IPS-15b (cell line): Measurements from ENCODE around the gene RHOV.

Experiments used
- H3K27me3 ChIP-seq: one replicate; pipeline ENCODE4 v1.6.1; 2013; ENCODE audit warnings: low read length; ENCODE audit not compliant: control insufficient read depth, insufficient read depth
- H3K36me3 ChIP-seq: one replicate; pipeline ENCODE4 v1.6.1; 2013; ENCODE audit warnings: low read length; ENCODE audit not compliant: control insufficient read depth, insufficient read depth
- H3K4me1 ChIP-seq: one replicate; pipeline ENCODE4 v1.6.1; 2013; ENCODE audit warnings: mild to moderate bottlenecking, low read length; ENCODE audit not compliant: control insufficient read depth, insufficient read depth
- H3K4me3 ChIP-seq: one replicate; pipeline ENCODE4 v1.5.1; 2013; ENCODE audit warnings: low read depth, low read length
- H3K9ac ChIP-seq: one replicate; pipeline ENCODE4 v1.6.1; 2013; ENCODE audit warnings: low read depth, mild to moderate bottlenecking, low read length
- H3K9me3 ChIP-seq: one replicate; pipeline ENCODE4 v1.6.1; 2013; ENCODE audit warnings: mild to moderate bottlenecking, low read length; ENCODE audit not compliant: control insufficient read depth, insufficient read depth

RHOV gene

DNA sequence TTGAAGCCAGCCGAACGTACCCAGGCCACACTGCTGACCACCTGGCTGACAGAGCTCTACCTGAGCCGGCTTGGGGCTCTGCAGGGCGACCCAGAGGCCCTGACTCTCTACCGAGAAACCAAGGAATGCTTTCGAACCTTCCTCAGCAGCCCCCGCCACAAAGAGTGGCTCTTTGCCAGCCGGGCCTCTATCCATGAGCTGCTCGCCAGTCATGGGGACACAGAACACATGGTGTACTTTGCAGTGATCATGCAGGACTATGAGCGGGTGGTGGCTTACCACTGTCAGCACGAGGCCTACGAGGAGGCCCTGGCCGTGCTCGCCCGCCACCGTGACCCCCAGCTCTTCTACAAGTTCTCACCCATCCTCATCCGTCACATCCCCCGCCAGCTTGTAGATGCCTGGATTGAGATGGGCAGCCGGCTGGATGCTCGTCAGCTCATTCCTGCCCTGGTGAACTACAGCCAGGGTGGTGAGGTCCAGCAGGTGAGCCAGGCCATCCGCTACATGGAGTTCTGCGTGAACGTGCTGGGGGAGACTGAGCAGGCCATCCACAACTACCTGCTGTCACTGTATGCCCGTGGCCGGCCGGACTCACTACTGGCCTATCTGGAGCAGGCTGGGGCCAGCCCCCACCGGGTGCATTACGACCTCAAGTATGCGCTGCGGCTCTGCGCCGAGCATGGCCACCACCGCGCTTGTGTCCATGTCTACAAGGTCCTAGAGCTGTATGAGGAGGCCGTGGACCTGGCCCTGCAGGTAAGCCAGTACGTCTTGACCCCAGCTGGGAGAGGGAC, 26.4 kb upstream of the RHOV start:
- Histone ChIP-seq H3K9me3 (no peaks in the 10 kb centered on the region), H3K4me3 (no peak overlapping the region), H3K36me3 (peaks cover 55% of the 10 kb centered on the region), H3K27me3 (no peaks in the 10 kb centered on the region), H3K9ac (no peak overlapping the region), H3K4me1 (peaks cover under 1% of the 10 kb centered on the region)

GRCh38 chr15:40899536-40900207, 25.6 kb upstream of the RHOV start:
- H3K36me3 ChIP-seq: peaks cover 54% of the 10 kb centered on the region
- no peaks in the 10 kb centered on the region for H3K4me1 ChIP-seq
- no peaks in the 10 kb centered on the region for H3K27me3 ChIP-seq
- no peaks in the 10 kb centered on the region for H3K9me3 ChIP-seq
- H3K9ac ChIP-seq: no peak overlapping the region
- no peak overlapping the region for H3K4me3 ChIP-seq

- H3K4me3 ChIP-seq: peak overlapping the region; percentile 96
- peaks cover 24% of the 10 kb centered on the region for H3K36me3 ChIP-seq
- peaks cover 3% of the 10 kb centered on the region for H3K4me1 ChIP-seq
- H3K9ac ChIP-seq: peak overlapping the region; percentile 91
- H3K27me3 ChIP-seq: peaks cover 10% of the 10 kb centered on the region
- H3K9me3 ChIP-seq: no peaks in the 10 kb centered on the region
These were observed 20.8 kb upstream of the RHOV start for GRCh38 chr15:40894681-40895448.

- H3K9ac ChIP-seq: peak within 1 kb of the TSS; percentile 91
- peaks cover 3% of the 10 kb centered on the region for H3K4me1 ChIP-seq
- H3K4me3 ChIP-seq: peak within 1 kb of the TSS; percentile 96
- H3K9me3 ChIP-seq: no peaks in the 10 kb centered on the region
- H3K27me3 ChIP-seq: peaks cover 10% of the 10 kb centered on the region
- peaks cover 15% of the 10 kb centered on the region for H3K36me3 ChIP-seq
These were observed 20.0 kb upstream of the RHOV start, which contains the start of gene VPS18 for GRCh38 chr15:40893733-40894680. TSS of gene VPS18 (plus strand) at chr15:40894450. CDS start at chr15:40894769, 319 bp downstream.

GRCh38 chr15:40893019-40893670, 19.1 kb upstream of the RHOV start:
- Histone ChIP-seq H3K27me3 (peaks cover 10% of the 10 kb centered on the region), H3K4me3 (peak overlapping the region; percentile 52), H3K9ac (no peak overlapping the region), H3K4me1 (peaks cover 3% of the 10 kb centered on the region), H3K9me3 (no peaks in the 10 kb centered on the region), H3K36me3 (peaks cover 11% of the 10 kb centered on the region)

GRCh38 chr15:40892447-40893012, 18.5 kb upstream of the RHOV start:
- Histone ChIP-seq H3K4me3 (no peak overlapping the region), H3K4me1 (peaks cover 3% of the 10 kb centered on the region), H3K36me3 (peaks cover 11% of the 10 kb centered on the region), H3K9me3 (no peaks in the 10 kb centered on the region), H3K9ac (no peak overlapping the region), H3K27me3 (peaks cover 10% of the 10 kb centered on the region)

- no peaks in the 10 kb centered on the region for H3K9me3 ChIP-seq
- H3K36me3 ChIP-seq: peaks cover 11% of the 10 kb centered on the region
- peaks cover 10% of the 10 kb centered on the region for H3K27me3 ChIP-seq
- H3K4me3 ChIP-seq: no peak overlapping the region
- no peak overlapping the region for H3K9ac ChIP-seq
- H3K4me1 ChIP-seq: peaks cover 3% of the 10 kb centered on the region
These were observed 17.9 kb upstream of the RHOV start for GRCh38 chr15:40891810-40892446.

- peaks cover 6% of the 10 kb centered on the region for H3K36me3 ChIP-seq
- H3K4me1 ChIP-seq: peaks cover 3% of the 10 kb centered on the region
- no peak overlapping the region for H3K9ac ChIP-seq
These were observed 17.1 kb upstream of the RHOV start for GRCh38 chr15:40891138-40891537.

DNA sequence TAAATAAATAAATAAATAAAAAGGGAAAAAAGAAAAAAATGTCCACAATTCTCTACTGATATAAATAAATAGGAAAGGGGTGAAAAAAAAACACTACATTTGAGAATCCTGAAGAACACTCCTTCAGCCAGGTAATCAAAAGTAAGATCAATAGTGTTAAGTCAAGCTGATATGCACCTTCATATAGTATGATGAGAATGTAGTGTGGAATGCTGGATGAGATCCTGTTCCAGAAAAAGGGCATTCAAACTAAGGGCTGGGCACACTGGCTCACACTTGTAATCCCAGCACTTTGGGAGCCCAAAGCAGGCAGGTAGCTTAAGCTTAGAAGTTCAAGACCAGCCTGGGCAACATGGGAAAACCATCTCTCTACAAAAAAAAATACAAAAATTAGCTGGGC, 15.1 kb upstream of the RHOV start:
- Histone ChIP-seq H3K36me3 (no peaks in the 10 kb centered on the region), H3K9me3 (no peaks in the 10 kb centered on the region), H3K9ac (no peak overlapping the region), H3K27me3 (peaks cover 10% of the 10 kb centered on the region), H3K4me3 (no peak overlapping the region), H3K4me1 (peaks cover 3% of the 10 kb centered on the region)

More at GRCh38 chr15:40891138-40891537, 17.1 kb upstream of the RHOV start:
- Histone ChIP-seq H3K4me3 (no peak overlapping the region), H3K9me3 (no peaks in the 10 kb centered on the region), H3K27me3 (peaks cover 10% of the 10 kb centered on the region)

GRCh38 chr15:40886586-40886985, 12.6 kb upstream of the RHOV start:
- Histone ChIP-seq H3K4me1 (peaks cover under 1% of the 10 kb centered on the region), H3K36me3 (no peaks in the 10 kb centered on the region), H3K27me3 (no peaks in the 10 kb centered on the region), H3K9ac (no peak overlapping the region), H3K9me3 (no peaks in the 10 kb centered on the region), H3K4me3 (no peak overlapping the region)
